Measurements from ENCODE around the gene USH2A. TPM values are rescaled to one million over a fixed set of nuclear protein-coding genes. Genes with fewer than 3 reads are reported as not detected.

USH2A gene
- total RNA-seq, 1 experiment from 2014 or later, result 0.80 TPM

DNA sequence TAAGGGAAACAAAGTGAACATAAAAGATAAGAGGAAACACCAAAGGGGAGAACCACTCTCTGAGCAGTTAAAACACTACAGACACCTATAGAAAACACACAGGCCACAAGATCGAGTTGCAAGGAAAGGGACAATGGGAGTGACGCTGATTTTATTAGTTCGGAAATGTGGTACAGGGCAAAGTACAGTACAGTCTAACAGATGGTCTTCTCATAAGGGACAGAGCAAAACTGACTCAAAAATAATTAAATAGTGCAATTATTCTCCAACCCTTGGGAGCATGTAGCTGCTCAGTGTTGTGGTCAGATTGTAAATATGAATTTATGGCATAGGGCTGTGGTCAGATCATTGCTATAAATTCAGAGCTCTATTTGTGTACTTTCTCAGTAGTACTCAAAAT lies 352.0 kb downstream of the USH2A start:
- no peak for DNase-seq
- no peak overlapping the region for H3K4me3 ChIP-seq (ENCODE audit: insufficient read depth, low read depth, low read length)
- no peaks in the 10 kb centered on the region for H3K27me3 ChIP-seq (ENCODE audit: control insufficient read depth, insufficient read depth, low read length)
- no peaks in the 10 kb centered on the region for H3K36me3 ChIP-seq (replicated peaks; ENCODE audit: control insufficient read depth, insufficient read depth, low read length)

DNA sequence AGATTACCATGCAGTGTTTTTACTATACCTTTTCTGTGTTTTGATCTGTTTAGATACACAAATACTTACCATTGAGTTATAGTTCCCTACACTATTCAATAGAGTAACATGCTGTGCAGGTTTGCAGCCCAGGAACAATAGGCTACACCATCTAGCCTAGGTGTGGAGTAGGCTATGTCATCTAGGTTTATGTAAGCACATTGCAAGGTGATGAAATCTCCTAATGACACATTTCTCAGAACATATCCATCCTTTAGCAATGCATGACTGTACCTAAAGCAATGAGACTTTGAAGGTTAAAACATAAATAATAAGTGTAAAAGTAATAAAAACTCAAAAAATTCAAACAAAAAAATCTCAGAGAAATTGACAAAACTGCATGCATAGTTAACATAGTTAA lies 358.6 kb downstream of the USH2A start:
- no peaks in the 10 kb centered on the region for H3K27me3 ChIP-seq (ENCODE audit: control insufficient read depth, insufficient read depth, low read length)
- no peak overlapping the region for H3K4me3 ChIP-seq (ENCODE audit: insufficient read depth, low read depth, low read length)
- DNase-seq, result no peak
- no peaks in the 10 kb centered on the region for H3K36me3 ChIP-seq (replicated peaks; ENCODE audit: control insufficient read depth, insufficient read depth, low read length)

GRCh38 chr1:216057947-216058346 lies 365.3 kb downstream of the USH2A start:
- no peaks in the 10 kb centered on the region for H3K36me3 ChIP-seq (replicated peaks; ENCODE audit: control insufficient read depth, insufficient read depth, low read length)
- no peak overlapping the region for H3K4me3 ChIP-seq (ENCODE audit: insufficient read depth, low read depth, low read length)
- no peaks in the 10 kb centered on the region for H3K27me3 ChIP-seq (ENCODE audit: control insufficient read depth, insufficient read depth, low read length)
- DNase-seq, result no peak

GRCh38 chr1:216057063-216057462 lies 366.2 kb downstream of the USH2A start:
- Histone ChIP-seq H3K27me3 (ENCODE audit: control insufficient read depth, insufficient read depth, low read length) (no peaks in the 10 kb centered on the region), H3K36me3 (replicated peaks; ENCODE audit: control insufficient read depth, insufficient read depth, low read length) (no peaks in the 10 kb centered on the region), H3K4me3 (ENCODE audit: insufficient read depth, low read depth, low read length) (no peak overlapping the region)
- no peak for DNase-seq

DNA sequence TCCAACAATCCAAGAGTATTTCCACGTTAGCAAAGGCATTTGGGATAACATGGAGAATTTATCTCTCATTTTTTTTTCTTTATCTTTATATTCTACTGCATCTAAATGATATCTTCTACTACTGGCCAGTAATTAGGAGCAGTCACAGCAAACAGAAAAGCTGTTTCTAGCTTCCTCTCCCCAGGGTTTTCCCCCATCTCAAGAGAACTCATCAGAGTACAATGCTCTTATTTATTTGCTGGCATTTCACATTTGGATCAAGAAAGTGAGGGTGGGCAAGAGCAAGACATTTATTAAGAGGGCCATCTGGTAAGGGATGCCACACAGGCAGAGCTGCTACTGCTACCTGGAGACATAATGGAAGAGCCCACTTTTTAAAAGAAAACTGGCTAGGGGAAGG lies 368.2 kb downstream of the USH2A start:
- no peaks in the 10 kb centered on the region for H3K36me3 ChIP-seq (replicated peaks; ENCODE audit: control insufficient read depth, insufficient read depth, low read length)
- DNase-seq, result no peak
- H3K27me3 ChIP-seq (ENCODE audit: control insufficient read depth, insufficient read depth, low read length), result no peaks in the 10 kb centered on the region
- no peak overlapping the region for H3K4me3 ChIP-seq (ENCODE audit: insufficient read depth, low read depth, low read length)

DNA sequence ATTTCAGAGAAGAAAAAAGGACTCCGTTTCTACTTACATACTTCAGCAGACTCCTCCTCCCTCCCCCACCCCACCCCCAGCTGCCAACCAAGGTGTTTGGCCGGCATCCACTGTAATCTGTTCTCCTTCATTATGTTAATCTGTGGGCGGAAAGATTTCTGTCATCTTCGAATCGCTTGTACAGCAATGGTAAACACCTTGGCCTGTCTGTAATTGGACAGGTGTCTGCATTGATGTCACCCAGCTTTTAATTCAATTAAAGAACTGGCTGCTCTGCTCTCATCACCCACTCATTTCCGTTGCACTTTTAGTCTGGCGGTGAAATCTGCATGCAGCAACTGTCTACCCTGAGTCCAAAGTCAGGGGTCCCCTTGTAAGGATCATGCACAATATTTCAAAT lies 368.6 kb downstream of the USH2A start:
- H3K36me3 ChIP-seq (replicated peaks; ENCODE audit: control insufficient read depth, insufficient read depth, low read length), result no peaks in the 10 kb centered on the region
- no peak for DNase-seq
- H3K4me3 ChIP-seq (ENCODE audit: insufficient read depth, low read depth, low read length), result no peak overlapping the region
- H3K27me3 ChIP-seq (ENCODE audit: control insufficient read depth, insufficient read depth, low read length), result no peaks in the 10 kb centered on the region

- no peak overlapping the region for H3K4me3 ChIP-seq (ENCODE audit: insufficient read depth, low read depth, low read length)
- H3K36me3 ChIP-seq (replicated peaks; ENCODE audit: control insufficient read depth, insufficient read depth, low read length), result no peaks in the 10 kb centered on the region
- no peak for DNase-seq
Measured at GRCh38 chr1:216051071-216051470, 372.2 kb downstream of the USH2A start.

DNA sequence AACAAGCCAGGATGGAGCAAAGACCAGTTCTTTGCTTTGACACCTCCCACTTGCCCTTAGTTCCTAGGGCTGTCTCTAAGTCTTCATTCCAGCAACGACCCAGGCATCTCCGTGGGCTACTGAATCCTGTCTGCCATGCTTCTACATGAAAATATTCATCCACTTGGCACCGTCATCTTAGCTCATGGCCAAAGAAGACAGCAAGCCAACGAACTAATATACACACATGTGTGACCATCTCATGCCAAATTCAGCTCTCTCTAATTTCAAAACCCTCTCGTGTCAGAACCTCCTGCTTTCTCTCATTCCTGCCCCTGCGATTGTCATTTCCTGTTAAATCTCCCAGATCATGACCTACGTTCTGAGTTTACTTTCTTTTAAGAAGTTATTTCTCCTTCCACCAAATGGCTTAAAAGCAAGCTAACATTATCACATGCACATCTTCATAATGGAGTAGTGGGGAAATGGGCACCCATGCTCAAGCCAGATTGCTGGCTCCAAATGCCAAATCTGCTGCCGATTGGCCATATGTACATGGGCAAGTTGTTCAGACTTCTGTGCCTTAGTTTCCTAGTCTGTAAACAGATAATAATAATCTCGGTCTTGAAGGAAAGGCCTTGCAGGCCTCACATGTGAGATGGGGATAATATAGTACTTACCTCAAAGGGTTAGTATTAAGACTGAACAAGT lies 373.4 kb downstream of the USH2A start:
- Histone ChIP-seq H3K36me3 (replicated peaks; ENCODE audit: control insufficient read depth, insufficient read depth, low read length) (no peaks in the 10 kb centered on the region), H3K4me3 (ENCODE audit: insufficient read depth, low read depth, low read length) (no peak overlapping the region), H3K27me3 (ENCODE audit: control insufficient read depth, insufficient read depth, low read length) (no peaks in the 10 kb centered on the region)
- DNase-seq, result no peak

More at GRCh38 chr1:216051071-216051470, 372.2 kb downstream of the USH2A start:
- H3K27me3 ChIP-seq (ENCODE audit: control insufficient read depth, insufficient read depth, low read length), result no peaks in the 10 kb centered on the region

DNA sequence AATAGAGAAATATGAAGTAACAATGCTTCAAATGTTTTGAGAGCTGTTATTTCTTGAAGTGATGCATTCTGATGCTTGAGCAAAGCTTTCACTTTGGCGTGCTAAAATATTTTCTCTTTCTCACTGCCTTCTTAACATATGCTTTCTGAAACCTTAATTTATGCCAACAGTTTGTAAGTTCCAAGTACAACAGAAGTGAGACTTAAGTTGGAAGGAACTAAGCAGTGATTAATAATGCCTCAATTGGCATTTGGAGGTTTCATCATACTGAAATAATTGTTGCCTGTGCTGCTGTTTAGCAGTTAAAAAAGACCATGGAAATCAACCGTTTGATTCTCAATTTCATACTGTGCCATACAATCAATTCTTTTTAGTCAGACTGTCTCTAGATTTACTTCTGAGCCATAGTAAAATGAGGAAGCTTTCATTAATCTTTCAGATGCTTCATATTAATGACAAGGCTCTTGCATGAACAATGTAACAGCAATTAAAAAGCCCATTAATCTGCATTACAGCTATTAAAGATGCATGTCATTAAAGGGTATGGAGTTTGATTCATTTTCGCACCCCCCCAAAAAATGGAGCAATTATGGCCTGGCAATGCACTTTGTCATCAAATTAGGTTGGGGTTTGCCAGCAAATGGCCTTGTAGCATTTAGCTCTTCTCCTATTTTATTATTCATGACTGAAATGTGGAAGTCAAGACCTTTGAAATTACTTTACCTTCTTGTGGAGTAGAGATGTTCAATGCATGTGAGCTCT lies 375.3 kb downstream of the USH2A start:
- DNase-seq, result no peak
- Histone ChIP-seq H3K36me3 (replicated peaks; ENCODE audit: control insufficient read depth, insufficient read depth, low read length) (no peaks in the 10 kb centered on the region), H3K4me3 (ENCODE audit: insufficient read depth, low read depth, low read length) (no peak overlapping the region), H3K27me3 (ENCODE audit: control insufficient read depth, insufficient read depth, low read length) (no peaks in the 10 kb centered on the region)

GRCh38 chr1:216046336-216046735 lies 376.9 kb downstream of the USH2A start:
- DNase-seq, result no peak
- H3K4me3 ChIP-seq (ENCODE audit: insufficient read depth, low read depth, low read length), result no peak overlapping the region
- H3K27me3 ChIP-seq (ENCODE audit: control insufficient read depth, insufficient read depth, low read length), result no peaks in the 10 kb centered on the region
- H3K36me3 ChIP-seq (replicated peaks; ENCODE audit: control insufficient read depth, insufficient read depth, low read length), result no peaks in the 10 kb centered on the region

GRCh38 chr1:216045400-216045799 lies 377.8 kb downstream of the USH2A start:
- Histone ChIP-seq H3K36me3 (replicated peaks; ENCODE audit: control insufficient read depth, insufficient read depth, low read length) (no peaks in the 10 kb centered on the region), H3K27me3 (ENCODE audit: control insufficient read depth, insufficient read depth, low read length) (no peaks in the 10 kb centered on the region), H3K4me3 (ENCODE audit: insufficient read depth, low read depth, low read length) (no peak overlapping the region)
- DNase-seq, result no peak

DNA sequence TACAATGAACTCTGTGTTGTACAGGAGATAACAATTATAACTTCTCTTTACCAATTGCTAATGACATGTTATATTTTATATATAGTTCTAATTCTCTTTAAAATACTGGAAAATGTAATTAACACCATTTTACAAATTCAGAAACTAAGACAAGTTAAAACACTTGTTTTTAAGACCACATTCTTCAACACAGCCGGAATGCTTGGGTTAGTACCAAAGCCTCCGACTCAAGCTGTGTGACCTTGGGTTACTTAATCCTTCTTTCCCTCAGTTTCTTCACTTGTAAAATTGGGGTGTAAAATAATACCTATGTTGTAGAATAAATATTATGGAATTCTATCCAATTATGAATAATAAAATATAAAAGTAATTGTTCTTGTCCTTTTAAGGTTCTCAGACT lies 378.7 kb downstream of the USH2A start:
- Histone ChIP-seq H3K36me3 (replicated peaks; ENCODE audit: control insufficient read depth, insufficient read depth, low read length) (no peaks in the 10 kb centered on the region), H3K27me3 (ENCODE audit: control insufficient read depth, insufficient read depth, low read length) (no peaks in the 10 kb centered on the region)
- no peak for DNase-seq

DNA sequence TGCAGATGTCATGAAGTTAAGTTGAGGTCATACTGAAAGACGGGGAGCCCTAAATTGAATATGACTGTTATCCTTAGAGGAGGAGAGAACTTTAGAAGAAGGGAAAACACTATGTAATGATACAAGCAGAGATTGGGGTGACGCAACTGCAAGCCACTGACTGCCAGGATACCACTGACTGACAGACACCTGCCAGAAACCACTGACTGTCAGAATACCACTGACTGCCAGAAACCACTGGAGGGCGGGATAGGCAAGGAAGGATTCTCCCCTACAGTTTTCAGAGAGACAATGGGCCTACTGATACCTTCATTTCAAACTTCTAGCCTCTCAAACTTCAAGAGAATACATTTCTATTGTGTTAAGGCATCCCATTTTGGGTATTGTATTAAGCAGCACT lies 388.7 kb downstream of the USH2A start:
- H3K4me3 ChIP-seq (ENCODE audit: insufficient read depth, low read depth, low read length), result no peak overlapping the region
- no peak for DNase-seq
- no peaks in the 10 kb centered on the region for H3K36me3 ChIP-seq (replicated peaks; ENCODE audit: control insufficient read depth, insufficient read depth, low read length)
- no peaks in the 10 kb centered on the region for H3K27me3 ChIP-seq (ENCODE audit: control insufficient read depth, insufficient read depth, low read length)

More for the DNA sequence above, 378.7 kb downstream of the USH2A start:
- no peak overlapping the region for H3K4me3 ChIP-seq (ENCODE audit: insufficient read depth, low read depth, low read length)

DNA sequence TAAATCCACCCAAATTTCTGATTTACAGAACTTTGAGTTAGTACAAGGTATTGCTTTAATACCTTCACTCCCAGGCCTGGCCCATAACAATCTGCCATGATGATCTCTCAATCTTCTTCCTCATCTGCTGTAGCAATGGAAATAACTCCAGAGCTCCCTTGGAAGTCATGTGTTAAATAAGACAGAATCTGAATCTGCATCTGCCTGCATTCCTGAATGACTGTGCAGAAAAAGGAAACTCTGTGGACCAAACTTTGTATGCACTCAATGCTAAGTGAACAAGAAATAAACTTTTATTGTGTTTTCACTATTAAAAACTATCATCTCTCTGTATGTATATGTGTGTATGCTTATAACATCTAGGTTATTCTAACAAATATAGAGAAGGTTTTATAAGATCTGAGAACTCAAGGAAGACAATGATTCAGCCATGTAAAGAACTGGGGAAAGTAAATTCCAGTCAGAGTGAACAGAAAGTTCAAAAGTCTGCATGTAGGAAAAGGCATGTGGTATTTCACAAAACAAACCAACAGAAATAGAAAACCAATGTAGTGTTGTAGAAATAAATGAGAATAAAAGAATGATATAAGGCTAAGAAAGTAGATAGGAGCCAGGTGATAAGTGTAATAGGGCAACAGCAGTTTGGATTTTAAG lies 390.2 kb downstream of the USH2A start:
- no peak overlapping the region for H3K4me3 ChIP-seq (ENCODE audit: insufficient read depth, low read depth, low read length)
- H3K36me3 ChIP-seq (replicated peaks; ENCODE audit: control insufficient read depth, insufficient read depth, low read length), result no peaks in the 10 kb centered on the region
- no peaks in the 10 kb centered on the region for H3K27me3 ChIP-seq (ENCODE audit: control insufficient read depth, insufficient read depth, low read length)
- DNase-seq, result no peak

GRCh38 chr1:216032284-216032683 lies 391.0 kb downstream of the USH2A start:
- no peak for DNase-seq
- Histone ChIP-seq H3K36me3 (replicated peaks; ENCODE audit: control insufficient read depth, insufficient read depth, low read length) (no peaks in the 10 kb centered on the region), H3K27me3 (ENCODE audit: control insufficient read depth, insufficient read depth, low read length) (no peaks in the 10 kb centered on the region), H3K4me3 (ENCODE audit: insufficient read depth, low read depth, low read length) (no peak overlapping the region)
